ENCODE measurements around the gene ZNHIT1.

ZNHIT1 gene

DNA sequence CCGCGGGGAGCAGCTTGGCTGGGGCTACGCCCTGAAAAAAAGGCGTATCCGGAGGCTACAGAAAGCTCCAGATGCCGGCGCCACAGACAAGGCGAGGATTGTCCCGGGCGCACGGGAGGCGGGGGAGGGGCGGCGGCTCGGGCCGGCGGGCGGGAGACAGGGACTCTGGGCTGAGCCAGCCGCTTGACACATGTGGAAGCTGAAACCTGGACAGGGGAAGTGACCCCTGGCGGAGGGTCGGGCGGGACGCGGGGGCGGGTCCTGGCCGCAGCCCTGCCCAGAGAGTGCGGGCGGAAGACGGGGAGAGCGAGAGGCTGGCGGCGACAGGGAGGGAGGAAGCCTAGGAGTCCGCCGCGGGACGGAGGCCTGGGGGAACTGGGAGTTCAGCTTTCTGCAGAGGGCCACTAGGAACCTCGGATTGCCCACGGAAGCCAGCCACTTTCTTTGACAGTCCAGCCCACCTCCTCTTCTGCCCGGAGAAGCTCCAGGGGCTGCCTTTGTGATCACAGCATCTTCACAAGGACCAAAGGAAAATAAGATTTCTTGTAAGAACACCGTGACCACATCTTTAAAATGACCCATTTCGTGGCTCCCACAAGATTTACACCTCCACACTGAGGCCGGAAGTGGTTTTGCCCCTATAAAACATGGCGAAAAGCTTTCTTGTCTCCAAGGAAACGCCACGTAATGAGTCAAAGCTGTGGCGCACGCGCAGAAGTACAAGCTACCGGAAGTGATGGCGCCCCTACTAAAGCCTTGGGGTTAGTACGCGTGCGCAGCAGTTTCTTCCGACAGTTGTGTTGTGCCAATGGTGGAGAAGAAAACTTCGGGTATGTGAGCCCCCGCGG lies at the start of gene ZNHIT1, which contains the start of gene PLOD3:
ZNHIT1 (plus strand) TSS at position 778 of the 848 bp plus-strand sequence; CDS start at position 809, 31 bp downstream.
PLOD3 (minus strand) TSS at position 194 of the 848 bp plus-strand sequence. CDS start 307 bp downstream, outside the sequence.
- peak; percentile 82 for DNase-seq

DNA sequence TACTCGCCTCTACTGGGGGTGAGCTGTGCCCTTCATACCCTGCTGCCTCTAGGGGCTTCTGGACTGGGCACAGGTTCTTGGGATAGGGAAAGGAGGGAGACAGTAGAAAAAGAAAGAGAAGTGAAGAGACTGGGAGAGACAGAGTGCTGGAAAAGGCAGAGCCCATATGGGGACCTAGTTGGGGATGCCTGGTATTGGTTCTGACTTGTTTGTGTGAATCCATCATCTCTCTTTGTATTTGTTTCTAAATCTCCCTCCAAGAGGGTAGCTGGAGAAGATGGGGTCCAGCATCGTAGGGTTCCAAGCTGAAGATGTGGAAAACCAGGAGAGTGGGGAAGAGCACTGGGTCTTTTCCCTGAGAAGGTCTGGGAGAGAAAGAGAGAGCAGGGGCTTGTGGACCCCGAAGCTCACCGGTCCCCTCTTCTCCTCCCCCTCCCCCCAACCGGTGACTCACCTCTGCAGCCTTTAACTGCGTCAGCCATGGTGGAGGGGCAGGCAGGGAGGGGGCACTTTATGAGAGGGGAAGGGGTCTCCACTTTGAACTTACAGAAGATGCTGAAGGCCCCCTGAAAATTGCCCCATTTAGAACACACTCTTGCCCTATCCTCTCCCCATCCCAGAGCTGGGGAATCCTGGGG lies 49.4 kb upstream of the ZNHIT1 start:
- DNase-seq, result no peak

DNA sequence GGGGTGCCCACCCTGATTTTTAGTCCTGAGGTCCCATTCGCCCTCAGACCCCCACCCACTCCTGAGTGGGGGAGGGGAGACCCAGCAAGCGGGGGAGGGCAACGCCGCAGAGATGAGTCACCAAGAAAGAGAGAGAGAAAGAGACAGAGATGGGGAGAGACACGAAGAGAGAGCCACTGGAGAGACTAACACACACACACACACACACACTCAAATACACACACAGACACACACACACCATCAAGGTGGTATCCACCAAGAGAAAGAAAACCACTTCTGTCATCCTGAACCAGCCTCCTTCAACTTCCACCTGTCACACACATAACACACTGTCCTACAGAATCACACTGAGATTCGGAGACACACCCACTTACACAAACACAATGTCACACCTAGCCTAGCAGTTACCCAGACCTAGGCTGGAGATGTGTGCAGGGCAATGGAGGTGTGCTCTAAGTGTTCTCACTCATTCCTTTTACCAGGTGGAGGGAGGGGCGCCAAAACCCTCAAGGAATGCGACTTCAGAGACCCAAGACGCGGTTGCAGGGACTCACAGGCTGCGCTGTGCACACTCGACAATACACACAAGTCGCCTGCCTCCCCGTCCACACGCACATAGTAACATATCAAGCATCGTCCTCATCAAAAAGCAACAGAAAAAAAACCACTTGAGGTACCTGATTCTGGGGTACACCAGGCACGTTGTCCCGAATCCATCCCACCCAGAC lies 48.7 kb upstream of the ZNHIT1 start:
- DNase-seq, result no peak

DNA sequence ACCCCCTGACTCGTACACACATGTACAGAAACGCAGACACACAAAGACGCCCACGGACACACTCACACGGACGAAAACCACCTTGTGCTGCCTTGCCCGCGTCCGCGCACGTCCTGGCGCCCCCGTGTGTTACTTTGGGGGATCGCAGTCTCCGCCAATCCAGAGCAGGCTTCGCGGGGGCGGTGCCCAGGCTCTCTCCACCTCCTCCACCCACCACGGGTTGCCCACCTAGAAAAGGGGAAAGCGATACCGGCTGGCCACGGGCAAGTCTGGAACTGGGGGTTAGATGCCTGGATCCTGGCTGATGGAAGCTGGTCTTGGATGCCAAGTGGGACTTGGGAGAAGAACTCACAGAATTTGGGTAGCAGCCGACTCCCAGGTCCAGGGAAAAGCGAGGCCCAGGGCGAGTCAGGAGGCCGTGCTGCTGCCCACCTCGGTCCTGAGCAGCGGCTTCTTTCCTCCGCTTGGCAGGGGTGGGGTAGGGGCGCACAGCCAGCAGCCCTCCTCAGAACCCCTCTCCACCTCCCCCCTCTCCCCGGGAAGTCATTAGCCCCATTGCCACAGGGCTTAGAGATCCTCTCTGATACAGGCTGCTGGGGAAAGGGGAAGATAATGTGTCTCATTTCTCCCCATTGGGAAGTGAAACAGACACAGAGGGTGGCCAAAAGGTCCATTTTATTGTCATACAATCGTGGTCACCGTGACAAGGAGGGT lies 48.0 kb upstream of the ZNHIT1 start:
- DNase-seq, result no peak

DNA sequence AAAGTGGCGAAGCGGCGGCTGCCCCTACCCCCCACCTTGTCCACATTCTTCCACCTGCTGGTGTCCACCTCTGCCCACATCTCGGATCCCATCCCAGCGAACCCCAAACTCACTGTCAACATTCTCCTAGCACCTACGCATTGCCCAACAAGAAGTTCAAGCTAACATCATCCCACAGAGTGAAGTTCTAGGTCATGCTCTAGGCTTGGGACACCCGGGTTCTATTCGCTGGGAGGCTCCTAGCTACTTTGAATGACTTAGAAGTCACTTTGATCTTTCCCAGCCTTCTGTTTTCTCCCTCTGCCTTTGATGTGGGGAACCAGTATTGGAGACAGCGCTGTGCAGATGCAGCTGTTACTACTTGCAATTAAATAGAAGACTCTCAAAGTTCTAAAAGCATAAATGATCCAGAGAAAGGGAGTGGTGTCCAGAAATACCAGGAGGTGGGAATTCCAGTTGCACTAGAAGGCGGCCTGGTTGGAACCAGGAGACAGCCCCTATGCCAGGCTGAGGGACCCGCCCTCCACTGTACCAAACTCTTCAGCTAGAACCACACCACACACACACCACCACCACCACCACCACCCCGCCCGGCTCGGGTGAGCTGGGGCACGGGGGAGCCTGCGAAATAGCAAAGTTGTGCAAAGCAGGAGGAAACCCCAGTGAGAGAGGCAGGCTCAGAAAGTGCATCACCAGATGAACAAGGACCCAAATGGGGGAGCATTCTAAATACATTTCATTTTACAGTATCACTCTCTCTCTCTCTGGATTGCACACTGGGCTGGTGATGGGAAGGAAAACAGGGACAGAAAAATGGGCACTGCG lies 47.1 kb upstream of the ZNHIT1 start:
- no peak for DNase-seq

DNA sequence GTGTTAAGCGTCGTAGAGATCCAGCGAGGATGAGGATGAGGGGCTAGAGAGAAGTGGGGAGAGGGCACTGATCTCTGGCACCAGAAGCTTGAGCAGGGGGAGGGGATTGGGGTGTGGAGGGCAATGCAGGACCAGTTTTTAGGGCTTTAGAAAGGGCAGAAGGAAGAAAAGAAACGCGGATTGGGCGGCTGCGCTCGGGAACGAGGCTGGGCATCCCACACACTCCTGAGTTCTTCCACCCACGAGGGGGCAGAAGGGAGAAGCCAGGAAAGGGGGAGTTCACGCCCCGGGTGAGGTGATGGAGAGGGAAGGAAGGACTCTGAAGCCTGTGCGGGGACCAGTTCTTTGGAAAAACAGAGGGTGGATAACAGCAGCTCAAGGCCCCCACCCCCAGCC lies 46.5 kb upstream of the ZNHIT1 start:
- DNase-seq, result no peak

DNA sequence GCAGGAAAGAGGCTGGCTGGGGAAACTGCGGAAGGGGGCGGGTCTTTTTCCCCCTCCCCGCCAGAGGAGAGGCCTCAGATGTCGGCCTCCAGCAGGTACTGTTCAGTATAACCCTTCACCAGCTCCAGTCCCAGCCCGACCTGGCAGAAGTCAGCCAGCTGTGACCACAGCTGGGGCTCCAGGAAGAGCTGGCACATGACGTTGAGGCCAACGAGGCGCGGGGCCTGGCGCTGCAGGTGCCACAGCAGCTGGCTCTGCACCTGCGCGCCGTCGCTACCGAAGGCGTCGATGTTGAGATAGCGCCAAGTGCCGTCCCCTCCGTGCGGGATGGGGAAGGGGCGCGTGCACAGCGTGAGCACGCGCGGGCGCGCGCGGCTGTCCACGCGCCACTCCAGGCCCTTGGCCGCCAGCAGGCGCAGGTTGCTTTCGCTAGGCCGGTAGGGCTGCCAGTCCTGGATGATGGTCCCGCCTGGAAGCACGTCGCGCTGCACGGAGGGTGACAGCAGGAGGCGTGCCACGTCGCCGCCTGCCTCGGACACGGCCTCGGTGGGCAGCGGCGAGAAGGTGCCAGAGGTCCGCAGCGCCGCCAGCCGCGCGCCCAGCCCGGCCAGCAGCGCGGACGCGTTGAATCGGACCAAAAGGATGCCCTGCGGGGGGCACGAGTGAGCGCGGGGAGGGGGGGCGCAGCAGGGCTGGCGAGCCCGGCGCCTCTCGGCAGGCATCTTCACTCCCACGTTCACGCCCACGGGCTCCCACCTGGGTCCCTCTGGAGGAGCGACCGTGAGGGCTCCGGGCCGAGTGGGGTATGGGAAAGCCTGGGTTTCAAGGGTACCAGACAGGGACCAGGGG lies 45.7 kb upstream of the ZNHIT1 start:
- peak; percentile 32 for DNase-seq

DNA sequence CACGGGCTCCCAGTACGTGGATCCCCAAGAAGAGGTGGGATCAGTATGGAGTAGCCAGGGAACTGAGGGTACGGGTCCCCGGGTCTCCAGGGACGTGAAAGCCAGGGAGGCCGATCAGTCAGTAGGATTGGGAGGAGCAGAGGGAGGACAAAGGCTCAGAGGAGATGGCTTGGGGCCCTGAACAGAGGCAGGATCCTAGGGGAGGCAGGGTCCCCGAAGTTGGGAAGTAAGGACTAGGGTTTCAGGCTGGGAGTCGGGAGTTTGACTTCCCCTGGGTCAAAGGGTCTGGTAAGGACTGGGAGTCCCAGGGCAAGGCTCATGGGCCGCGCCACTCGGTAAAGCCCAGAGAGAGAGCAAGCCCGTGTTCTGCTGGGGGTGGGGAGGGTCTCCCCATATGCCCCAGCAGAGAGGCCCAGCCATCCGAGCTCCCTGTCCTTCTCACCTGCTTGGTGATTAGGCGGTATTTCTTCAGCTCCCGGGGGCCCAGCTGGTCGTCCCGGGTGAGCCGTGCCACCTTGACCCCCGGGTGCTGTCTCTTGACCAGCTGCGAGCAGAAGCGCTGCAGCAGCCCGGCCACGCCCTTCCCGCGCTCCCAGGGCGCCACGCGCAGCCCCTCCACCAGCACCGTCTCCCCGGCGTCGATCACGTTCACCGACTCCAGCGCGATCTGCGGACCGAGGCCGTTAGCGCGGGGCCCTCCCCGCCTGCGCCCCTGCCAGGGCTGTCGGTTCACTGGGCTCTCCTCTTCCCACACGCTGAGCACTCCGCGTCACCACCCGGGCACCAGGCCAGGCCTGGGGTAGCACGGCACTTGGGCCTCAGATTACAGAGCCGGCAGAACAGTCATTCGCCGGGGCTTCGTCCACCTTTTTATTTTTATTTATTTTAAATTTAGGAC lies 44.9 kb upstream of the ZNHIT1 start:
- peak; percentile 66 for DNase-seq

DNA sequence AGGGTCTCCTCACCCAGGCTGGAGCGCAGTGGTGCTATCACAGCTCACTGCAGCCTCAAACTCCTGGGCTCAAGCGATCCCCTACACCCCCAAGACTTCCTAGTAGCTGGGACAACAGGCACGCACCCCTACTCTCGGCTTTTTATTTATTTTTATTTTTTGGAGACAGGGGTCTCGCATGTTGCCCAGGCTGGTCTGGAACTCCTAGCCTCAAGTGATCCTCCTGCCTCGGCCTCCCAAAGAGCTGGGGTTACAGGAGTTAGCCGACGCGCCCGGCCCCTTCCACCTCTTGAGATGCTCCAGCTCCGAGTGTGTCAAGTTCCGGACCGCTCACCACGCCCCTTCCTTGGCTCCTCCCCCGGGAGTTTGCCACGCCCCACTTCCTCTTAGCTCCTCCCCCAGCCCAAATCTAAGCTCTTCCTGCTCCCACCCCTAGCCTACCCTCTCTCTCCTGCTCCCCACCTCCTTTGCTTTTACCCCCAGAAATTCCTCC lies 44.2 kb upstream of the ZNHIT1 start:
- no peak for DNase-seq

DNA sequence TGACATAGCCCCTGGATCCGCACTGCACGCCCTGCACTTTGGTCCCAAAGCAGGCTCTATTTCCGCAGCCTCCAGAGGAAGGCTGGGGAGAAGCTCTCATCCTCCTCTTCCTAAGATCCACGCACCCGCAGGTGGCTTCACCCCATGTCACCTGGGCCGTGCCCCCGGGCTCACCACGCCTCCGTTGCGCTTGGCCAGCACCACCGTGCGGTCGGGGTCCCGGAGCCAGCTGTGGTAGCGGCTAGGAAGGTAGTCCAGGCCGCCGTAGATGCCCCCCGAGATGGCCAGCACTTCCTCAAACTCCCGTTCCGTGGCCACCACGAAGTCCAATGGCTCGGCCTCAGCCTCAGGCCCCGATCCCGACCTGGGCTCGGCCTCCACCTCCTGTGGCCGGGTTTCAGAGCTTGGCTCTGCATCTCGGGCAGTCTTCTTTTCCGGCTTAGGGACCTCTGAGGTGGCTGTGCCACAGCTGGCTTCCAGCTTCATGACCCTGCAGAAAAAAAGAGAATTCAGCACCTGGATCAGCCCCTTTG lies 43.6 kb upstream of the ZNHIT1 start:
- no peak for DNase-seq

DNA sequence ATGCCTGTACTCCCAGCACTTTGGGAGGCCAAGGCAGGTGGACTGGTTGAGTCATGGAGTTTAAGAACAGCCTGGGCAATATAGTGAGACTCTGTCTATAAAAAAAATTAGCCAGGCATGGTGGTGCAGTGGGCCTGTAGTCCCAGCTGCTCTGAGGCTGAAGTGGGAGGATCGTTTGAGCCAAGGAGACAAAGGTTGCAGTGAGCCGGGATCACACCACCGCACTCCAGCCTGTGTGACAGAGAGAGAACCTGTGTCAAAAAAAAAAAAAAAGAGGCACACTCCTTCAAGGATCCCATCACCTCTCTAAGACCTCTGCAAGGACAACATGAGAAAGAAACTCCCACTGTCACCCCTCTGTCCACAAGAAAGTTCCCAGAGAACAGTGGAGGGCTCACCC lies 42.3 kb upstream of the ZNHIT1 start:
- no peak for DNase-seq

DNA sequence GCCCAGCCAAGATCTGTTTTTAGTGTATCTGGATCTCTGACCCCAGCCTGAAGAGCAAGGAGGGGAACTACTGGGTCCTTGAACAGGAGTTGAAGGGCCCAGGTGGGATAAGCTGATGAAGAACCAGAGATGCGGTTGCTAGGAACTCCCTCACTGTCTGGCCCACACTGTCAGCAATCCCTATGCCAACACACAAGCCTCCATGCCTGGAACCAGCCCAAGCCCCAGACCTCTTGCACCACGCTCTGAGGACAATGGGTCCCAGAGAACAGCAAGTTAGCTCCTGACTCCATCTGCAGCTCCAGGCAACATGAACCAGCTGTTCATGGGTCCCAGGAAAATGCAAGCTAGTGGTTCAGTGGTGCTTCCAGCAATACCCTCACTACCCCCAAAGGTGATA lies 40.3 kb upstream of the ZNHIT1 start:
- no peak for DNase-seq

DNA sequence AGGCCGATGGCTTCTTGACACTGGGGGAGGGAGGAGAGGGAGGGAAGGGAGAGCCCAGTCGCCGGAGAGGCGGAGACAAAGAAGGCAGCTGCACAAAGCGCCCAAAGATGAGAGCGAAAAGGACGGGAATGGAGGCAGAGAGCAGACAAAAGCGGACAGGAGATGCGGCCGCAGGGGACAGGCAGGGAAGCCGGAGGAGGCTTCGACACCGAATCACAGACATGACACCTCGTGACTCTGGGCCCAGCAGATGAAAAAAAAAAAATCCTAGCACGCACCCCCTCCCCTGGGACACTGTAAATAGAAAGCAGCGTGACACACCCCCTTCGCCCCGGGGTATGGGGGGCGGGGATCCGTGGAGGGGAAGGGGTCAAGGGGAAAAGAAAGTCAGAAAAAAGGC lies 38.8 kb upstream of the ZNHIT1 start:
- DNase-seq, result no peak

DNA sequence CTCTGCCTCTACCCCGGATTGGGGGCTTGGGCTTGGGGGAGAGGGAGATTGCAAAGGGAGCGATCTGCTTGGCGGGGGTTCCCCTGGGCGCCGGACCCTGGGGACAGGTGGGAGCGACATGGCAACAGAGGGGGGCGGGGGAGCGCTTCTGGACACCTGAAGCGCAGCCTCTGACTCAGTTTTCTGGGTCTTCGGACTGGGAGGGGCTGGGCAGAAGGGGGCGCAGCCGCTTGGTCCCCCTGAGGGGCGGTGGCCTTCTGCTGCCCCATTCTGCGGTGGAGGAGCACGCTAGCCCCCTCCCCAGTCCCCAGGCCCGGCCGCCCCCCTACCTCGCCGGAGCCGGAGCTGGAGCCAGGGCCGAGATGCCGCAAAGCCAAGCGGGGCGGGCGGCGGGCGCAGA lies 38.3 kb upstream of the ZNHIT1 start:
- DNase-seq, result no peak

DNA sequence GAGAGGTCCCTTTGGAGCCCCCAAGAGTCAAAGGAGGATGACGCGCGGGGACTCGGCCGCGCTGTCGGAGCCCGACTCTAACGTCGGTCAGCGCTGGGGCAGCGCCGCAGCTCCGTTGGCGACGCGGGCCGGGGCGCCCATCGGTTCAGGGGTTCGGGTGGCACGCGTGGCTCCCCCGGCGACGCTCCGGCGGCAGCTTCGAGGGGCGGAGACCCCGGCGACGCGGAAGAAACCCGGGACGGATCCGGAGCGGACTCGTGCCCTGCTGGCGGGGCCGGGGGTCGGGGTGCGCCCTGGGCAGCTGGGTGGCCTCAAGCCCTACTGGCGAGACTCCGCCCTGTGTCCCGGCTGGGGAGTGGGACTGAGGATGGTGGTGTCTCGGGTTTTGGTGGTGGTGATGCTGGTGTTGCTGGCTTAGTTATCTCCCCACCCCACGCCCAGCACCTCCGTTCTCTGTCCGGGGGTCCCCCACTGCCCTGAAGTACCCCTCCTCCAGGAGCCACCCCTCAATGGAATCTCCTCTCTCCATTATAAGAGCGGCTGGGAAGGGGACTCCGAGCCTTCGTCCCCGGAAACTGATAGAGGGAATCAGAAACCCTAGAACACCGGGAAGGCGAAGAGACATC lies 37.7 kb upstream of the ZNHIT1 start, which contains the start of gene NAT16:
NAT16 (minus strand) TSS at position 164 of the 626 bp plus-strand sequence. CDS start 5,486 bp downstream, outside the sequence.
- DNase-seq, result no peak

DNA sequence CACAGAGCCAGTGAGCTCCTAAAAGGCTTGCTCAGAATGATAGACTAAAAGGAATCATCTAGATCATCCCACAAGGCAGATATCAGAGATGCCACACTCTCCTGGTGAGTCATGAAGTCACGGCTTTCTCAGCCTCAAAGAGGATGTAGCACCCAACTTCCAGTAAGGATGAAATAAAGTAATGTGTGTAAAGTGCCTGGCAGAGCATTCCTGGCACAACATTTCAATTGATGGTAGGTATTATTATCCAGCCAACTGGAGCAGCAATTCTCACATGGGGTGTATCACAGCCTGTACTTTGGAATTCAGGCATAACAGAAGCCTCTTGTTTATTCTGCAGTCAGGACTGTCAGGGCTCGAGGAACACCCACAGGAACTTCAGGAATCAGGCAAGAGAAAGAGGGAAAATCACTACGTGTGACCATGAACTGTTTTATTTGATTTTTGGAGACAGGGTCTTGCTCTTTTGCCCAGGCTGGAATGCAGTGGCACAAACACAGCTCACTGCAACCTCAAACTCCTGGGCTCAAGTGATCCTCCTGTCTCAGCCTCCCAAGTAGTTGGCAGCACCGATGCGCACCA lies 32.6 kb upstream of the ZNHIT1 start:
- no peak for DNase-seq

DNA sequence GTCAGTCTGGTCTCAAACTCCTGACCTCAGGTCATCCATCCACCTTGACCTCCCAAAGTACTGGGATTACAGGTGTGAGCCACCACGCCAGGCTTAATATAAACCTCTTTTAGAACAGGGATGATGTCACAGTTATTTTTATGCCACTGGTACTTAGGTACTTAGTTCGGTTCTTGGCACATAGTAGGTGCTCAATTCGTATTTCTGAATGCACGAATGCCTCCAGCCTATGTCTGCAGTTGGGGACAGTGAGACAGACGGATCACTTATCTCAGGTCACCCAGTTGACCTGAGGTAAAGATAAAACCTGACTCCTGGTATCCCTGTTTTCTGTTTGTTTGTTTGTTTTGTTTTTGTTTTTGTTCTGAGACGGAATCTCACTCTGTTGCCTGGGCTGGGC lies 31.8 kb upstream of the ZNHIT1 start:
- DNase-seq, result no peak

DNA sequence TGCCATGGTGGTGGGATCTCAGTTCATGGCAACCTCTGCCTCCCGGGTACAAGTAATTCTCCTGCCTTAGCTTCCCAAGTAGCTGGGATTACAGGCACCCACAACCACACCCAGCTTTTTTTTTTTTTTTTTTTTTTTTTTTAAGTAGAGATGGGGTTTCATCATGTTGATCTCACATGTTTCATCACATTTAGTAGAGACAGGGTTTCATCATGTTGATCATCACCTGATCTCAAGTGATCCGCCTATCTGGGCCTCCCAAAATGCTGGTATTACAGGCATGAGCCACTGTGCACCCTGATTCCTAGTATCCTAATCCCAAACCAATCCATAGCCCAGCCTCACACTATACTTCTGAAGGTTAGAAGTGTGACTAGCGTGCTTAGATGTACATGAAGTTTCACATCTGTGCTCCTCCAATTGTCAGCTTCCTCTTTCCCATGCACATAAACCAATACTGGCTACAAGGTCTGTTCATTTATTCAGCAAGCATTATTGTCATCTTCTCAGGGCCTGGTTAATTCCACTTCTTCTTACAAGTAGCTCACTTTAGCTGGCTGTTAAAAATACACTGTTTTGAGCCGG lies 31.0 kb upstream of the ZNHIT1 start:
- DNase-seq, result no peak
